CD1c-positive myeloid dendritic cell (primary cell): ENCODE measurements around the gene FGF12.

Experiments used
- DNase-seq: peaks from one replicate; pipeline ENCODE4 v3.0.0-alpha.2; 2016; ENCODE audit errors: extremely low spot score

FGF12 gene

GRCh38 chr3:192106543-192106942 is 620.8 kb downstream of the FGF12 start:
- no peak for DNase-seq

- DNase-seq = no peak
These were observed 634.8 kb downstream of the FGF12 start for GRCh38 chr3:192092388-192093005.

GRCh38 chr3:192091831-192092230 is 635.5 kb downstream of the FGF12 start:
- no peak for DNase-seq

- no peak for DNase-seq
These were observed 636.8 kb downstream of the FGF12 start for GRCh38 chr3:192090586-192090985.
